OCI-M1 (cell line): ENCODE results near the gene EMID1.

Experiments
- DNase-seq: peaks from one replicate; lab custom pipeline; 2025; lab: John Stamatoyannopoulos, UW

Gene EMID1

DNA sequence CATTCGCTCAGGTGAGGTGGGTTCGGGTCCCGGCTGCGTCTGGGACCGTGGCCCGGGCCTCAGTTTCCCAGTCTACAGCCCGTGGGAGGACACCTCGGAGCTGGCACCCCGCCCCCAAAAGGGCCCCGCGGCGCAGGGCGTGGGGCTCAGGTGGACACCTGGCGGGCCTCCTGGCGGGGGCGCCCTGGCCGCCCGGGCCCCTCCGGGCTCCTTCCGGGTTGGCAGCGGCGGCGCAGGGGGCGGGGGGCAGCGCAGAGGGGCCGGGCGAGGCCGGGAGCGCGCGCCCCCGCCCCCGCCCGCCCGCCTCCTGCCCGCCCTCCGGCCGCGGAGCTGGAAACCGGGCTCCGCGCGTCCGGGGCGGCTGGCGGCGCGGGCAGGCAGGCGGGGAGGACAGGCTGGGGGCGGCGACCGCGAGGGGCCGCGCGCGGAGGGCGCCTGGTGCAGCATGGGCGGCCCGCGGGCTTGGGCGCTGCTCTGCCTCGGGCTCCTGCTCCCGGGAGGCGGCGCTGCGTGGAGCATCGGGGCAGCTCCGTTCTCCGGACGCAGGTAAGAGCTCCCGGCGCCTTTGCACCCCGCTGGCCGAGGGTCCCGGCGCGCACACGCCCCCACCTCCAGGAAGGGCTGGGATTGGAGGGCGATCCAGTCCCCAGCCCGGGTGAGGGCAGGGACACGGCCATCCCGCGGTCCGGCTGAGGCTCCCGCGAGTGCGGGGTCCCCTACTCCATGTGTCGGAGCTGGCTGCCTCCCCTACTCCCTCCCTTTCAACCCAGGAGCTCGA, at the start of gene EMID1:
TSS of gene EMID1 (plus strand) at position 303 of the 778 bp plus-strand sequence. CDS start at position 446, 143 bp downstream.
- DNase-seq = peak; percentile 43

GRCh38 chr22:29155966-29156365, 49.7 kb upstream of the EMID1 start:
- DNase-seq = no peak

- no peak for DNase-seq
These were observed 49.2 kb upstream of the EMID1 start for GRCh38 chr22:29156507-29156906.

DNA sequence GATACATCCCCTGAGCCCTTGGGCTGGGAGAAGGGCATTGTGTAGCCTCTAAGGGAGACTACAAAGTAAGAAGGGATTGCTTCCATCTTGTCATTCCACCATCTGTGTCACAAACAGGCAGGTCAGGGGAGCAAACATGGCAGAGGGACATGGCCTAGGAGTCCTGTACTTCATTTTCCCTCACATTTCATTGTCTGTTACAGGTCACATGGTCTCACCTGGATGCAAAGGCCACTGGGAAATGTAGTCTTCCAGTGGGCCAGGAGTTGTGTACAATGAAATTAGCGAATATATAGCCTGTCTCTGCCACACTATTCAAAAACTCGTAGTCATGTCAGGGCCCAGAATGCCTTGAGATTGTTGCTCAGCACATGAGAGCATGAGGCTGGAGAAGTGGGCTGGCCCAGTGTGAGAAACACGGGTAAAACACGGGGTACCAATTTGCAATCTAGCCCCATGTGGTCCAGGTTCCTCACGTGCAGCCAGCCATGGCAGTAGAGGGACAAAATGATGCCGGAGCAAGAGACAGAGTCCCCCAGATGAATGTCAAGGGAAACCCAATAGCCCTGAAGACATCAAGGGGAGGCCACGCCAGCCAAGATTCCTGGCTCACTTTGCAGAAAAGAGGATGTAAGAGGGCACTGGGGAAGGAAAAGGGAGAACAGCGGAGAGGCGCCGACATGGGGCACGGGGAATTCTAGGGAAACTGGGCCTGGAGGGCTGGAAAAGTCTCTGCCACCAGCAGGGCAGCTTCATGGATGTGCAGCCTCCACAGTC, 47.7 kb upstream of the EMID1 start:
- no peak for DNase-seq

DNA sequence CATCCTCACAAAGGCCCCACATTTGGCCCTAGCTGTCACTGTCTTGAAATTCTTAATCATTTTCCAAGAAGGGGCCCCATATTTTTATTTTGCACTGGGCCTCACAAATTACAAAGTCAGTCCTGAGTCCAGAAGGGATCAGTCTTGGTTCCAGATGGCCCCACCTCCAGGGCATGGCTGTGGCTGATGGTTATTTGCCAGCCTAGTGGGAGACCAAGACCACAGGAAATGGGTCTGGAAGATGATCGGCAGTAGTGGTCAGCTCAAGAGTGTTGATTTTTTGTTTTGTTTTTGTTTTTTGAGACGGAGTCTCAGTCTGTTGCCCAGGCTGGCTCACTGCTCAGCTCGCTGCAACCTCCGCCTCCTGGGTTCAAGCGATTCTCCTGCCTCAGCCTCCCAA, 47.1 kb upstream of the EMID1 start:
- DNase-seq = no peak

DNA sequence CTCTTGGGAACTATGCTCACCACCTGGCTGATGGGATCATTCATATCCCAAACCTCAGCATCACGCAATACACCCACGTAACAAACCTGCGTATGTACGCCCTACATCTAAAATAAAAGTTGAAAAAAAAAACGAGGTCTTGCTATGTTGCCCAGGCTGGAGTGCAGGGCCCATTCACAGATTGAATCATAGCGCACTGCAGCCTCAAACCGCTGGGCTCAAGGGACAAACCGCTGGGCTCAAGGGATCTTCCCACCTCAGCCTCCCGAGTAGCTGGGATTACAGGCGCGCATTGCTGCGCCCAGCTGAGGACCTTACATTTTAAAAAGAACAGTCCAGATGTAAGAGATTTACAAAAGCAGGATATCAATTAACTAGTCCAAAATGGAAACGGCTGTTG, 41.9 kb upstream of the EMID1 start:
- no peak for DNase-seq

DNA sequence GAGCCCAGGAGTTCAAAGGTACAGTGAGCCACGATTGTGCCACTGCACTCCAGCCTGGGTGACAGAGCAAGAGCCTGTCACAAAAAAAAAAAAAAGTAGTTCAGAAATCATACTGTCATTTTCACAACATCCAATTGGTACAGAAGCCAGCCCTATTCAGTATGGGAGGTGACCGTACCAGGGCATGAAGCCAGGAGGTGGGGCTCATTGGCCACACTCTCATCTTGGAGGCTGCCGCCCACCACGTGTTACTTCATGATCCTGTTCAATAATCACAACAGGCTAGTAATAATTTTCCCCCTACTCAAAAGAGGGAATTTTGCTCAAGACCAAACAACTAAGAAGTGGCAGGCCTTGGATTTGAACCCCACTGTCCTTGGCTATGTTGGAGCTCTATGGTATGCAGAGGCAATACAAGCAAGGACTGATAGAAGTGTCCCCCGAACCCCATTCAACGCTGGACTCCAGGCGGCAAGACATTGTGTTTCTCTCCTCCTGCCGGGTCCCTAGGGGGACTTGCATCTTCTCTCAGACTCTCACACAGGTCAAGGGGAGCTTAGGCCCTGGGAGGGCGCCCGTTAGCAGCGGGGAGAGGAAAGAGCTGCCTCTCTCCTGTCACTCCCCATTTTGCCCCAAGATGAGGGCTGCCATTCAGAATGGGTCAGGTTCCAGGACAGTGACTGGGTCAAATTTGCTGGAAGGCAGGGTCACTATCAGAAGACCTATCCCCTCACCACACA, 40.2 kb upstream of the EMID1 start:
- DNase-seq = no peak

DNA sequence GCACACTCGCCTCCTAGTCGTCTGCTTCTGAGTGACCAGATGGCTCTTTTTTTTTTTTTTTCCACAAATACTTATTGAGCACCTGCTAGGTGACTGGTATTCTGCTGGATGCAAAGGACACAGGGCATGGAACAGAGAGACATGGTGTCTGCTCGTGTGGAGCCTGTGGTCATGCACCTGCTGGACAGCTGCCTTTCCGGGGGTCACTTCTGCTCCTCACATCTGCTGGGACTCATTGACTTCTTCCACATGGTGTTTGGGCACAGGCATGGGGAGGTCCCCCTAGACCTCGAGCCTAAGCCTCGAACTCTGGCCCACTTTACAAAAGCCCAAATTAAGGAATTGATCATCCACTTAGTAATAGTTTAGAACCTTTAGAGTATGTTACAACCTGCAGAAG, 39.5 kb upstream of the EMID1 start:
- no peak for DNase-seq

- no peak for DNase-seq
These were observed 38.4 kb upstream of the EMID1 start for GRCh38 chr22:29167032-29167911.

DNA sequence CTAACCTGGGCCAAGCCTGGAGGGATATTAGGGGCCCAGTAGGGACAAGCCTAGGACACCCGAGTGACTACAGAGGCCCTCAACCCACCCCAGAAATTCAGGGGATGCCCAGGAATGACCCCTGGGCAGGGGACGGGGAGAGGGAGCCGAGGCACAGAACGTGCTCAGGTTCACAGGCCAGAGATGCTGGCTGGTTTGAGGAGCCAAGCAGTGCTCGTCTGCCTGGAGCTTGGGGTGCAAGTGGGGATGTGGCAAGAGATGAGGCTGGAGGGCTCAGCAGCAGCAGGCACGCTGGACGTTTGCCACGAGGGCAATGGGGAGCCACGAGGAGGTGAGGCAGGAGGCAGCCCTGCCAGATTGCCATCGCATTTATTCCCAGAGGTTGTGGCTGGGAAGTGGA, 34.0 kb upstream of the EMID1 start:
- DNase-seq = no peak

DNA sequence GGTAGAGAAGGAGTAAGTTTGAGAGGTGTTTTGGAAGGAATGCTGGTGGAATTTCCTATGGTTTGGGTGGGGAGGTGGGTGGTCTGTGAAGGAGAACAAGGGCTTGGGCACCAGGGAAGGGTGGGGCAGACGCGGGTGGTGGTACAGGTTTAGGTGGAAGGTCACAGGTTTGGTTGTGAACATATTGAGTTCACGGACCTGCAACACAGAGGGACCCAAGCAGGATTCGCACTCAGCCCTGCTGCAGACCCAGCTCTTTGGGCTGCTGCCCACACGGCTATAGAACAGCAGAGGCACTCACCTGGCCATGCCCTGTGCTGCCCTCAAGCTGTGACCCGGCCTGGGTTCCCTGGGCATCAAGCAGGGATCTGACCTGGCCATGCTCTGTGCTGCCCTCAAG, 33.5 kb upstream of the EMID1 start:
- DNase-seq = no peak

GRCh38 chr22:29175312-29175835, 30.3 kb upstream of the EMID1 start:
- DNase-seq = no peak

DNA sequence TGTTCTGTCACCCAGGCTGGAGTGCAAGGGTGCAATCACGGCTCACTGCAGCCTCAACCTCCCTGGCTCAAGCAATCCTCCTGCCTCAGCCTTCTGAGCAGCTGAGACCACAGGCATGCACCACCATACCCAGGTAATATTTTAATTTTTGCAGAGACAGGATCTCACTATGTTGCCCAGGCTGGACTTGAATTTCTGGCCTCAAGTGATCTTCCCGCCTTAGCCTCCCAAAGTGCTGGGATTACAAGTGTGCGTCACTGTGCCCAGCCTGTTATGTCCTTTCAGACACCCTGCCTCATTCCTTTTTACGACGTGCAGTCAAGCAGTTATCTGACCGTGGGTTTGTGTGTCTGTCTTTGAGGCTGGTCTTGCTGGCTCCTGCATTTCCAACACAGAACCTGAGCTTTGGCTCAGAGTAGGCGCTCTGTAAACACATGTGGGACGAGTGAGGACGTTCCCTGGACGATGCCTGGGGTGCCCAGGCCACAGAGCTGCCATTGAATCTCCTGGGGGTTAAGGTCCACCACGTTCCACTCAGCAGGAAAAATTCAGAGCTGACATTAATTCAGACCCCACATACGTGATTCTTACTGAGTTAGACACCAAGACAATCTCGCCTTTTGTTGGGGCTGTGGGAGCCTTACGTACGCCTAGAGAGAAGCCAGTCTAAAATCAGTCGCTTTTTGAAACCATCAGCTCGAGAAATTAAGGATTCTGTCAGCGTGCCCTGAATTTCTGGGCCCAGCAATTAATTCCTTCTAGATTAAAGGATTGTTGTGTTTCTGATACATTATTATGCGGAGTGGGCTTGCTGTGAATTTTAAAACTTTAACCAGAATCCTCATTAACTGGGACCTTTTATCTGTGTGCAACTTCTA, 21.5 kb upstream of the EMID1 start:
- no peak for DNase-seq

DNA sequence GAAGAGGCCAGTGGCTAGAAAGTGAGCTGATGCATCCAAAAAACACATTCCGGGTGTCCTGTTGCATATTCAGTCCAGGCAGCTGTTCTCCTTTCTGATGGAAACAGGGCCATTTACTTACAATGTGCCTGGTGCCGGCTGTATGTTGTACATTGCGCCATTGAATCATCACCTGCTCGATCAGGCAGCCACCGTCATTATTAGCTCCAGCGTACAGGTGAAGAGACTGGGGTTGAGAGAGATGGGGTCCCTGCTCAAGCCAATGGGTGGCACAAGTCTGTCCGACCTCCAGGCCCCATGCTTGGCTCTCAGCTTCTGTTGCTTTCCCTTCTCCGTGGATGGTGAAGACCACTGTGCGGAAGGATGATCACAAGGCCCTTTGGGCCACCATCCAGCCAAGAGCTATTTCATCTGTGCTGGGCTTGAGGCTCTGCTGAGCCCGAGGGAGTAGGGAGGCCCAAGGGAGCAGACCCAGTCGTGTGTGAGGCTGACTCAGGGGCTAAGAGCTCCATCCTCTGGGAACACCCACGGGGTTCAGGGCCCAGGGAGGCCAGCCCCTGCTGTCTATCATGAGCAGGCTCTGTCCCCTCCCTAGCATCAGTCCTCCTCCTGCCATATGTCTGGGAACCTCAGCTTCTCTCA, 20.7 kb upstream of the EMID1 start:
- DNase-seq = no peak

DNA sequence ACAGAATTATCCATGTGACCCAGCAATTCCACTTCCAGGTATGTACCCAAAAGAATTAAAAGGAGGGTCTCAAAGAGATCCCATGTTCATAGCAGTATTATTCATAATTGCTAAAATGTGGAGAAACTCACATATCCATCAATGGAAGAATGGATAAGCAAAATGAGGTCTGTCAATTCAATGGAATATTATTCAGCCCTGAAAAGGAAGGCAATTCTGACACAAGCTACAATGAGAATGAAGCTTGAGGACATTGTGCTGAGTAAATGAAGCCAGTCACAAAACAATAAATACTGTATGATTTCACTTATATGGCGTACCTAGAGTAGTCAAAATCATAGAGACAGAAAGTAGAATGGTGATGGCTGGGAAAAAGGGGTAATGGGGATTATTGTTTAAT, 19.4 kb upstream of the EMID1 start:
- DNase-seq = no peak

- DNase-seq = no peak
These were observed 17.9 kb upstream of the EMID1 start for GRCh38 chr22:29187831-29188230.

DNA sequence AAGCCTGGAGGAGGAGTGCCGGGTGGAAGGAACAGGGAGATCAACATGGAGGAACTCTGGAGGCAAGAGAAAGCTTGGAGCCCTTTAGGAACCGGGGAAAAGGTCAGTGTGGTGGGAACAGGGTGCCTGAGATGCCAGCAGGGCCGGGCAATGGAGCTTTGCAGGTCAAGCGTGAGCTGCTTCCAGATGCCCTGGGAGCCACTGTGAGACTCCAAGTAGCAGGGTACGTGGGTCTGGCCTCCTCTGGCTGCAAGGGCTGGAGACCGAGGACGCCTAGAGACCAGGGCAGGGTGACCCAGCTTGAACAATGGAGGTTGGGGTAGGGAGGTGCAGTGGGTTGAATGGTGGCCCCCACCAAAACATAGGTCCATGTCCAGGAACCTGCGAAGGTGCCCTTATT, 15.6 kb upstream of the EMID1 start:
- no peak for DNase-seq

- no peak for DNase-seq
These were observed 14.8 kb upstream of the EMID1 start for GRCh38 chr22:29190918-29191317.

DNA sequence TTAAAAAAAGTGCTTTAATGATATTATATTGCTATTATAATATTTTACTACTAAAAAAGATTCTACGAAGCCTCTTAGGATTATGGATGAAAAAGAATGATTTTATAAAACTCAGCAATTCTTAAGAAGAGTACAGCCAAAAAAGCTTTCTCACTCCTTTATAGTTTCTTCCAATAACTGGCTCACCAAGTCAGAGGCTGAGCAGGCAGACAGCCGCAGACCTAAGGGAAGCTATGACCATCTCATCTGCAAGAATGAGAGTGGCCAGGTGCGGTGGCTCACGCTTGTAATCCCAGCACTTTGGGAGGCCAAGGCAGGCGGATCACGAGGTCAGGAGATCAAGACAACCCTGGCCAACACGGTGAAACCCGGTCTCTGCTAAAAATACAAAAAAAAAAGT, 12.7 kb upstream of the EMID1 start:
- no peak for DNase-seq

DNA sequence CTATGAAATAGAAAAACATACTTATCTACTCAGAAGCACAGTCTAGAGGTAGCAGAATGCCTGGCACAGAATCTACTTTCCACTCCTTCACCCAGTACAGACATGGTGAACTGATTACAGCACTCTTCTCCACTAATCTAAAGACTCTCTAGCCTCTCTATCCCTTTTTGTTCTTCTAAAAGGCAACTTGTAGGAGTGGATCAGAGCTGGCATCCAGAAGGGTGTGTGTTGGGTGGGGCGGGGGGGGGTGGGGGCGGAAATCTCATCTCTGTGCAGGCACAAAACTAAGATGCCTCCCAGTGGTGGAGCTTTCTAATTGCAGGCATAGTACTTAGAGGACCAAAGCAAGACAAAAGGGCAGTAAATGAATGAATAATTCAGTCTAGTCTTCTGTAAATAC, 11.5 kb upstream of the EMID1 start:
- peak; percentile 32 for DNase-seq
